HL-60 (cell line): ENCODE data around the gene RASSF7.

Experiments used
- DNase-seq, 2 experiments: peaks; one replicate each; pipeline ENCODE4 v3.0.0-alpha.2; 2010 to 2020; ENCODE audit warnings: low read depth in 1 of 2, low spot score in 1 of 2
- H3K27ac ChIP-seq: fragments of 250-450 bp; sonication (Bioruptor Pico); replicated peaks from 2 replicates; pipeline ENCODE4 v1.5.1; 2020; ENCODE audit warnings: mild to moderate bottlenecking, moderate library complexity
- H3K27me3 ChIP-seq: fragments of 250-450 bp; sonication (Bioruptor Pico); 2 replicates; pipeline ENCODE4 v1.5.1; 2021; ENCODE audit warnings: mild to moderate bottlenecking, moderate library complexity; ENCODE audit not compliant: insufficient read depth, poor library complexity, severe bottlenecking
- H3K4me3 ChIP-seq: replicated peaks from 2 replicates; pipeline ENCODE4 v1.5.1; 2011; ENCODE audit warnings: mild to moderate bottlenecking, control low read depth, low read length; ENCODE audit not compliant: insufficient read depth
- GABPA ChIP-seq: IDR thresholded peaks from 2 replicates; pipeline ENCODE4 v1.6.1; 2012; ENCODE audit warnings: low read depth
- POLR2AphosphoS5 ChIP-seq: IDR thresholded peaks from 2 replicates; pipeline ENCODE4 v1.6.1; 2012; ENCODE audit warnings: low read depth
- SPI1 ChIP-seq: IDR thresholded peaks from 2 replicates; pipeline ENCODE4 v1.6.1; 2012; ENCODE audit warnings: low read depth, mild to moderate bottlenecking, borderline replicate concordance
- TF ChIP-seq, protein P1 (sequence below): IDR thresholded peaks from 2 replicates; pipeline ENCODE4 v1.6.1; 2012; ENCODE audit warnings: low read depth; ENCODE audit not compliant: insufficient replicate concordance
- TF ChIP-seq, protein P2 (sequence below): IDR thresholded peaks from one replicate; pipeline ENCODE4 v1.5.1; 2011; ENCODE audit warnings: low read length, control low read depth, inconsistent platforms; ENCODE audit not compliant: insufficient read depth

RASSF7 gene

DNA sequence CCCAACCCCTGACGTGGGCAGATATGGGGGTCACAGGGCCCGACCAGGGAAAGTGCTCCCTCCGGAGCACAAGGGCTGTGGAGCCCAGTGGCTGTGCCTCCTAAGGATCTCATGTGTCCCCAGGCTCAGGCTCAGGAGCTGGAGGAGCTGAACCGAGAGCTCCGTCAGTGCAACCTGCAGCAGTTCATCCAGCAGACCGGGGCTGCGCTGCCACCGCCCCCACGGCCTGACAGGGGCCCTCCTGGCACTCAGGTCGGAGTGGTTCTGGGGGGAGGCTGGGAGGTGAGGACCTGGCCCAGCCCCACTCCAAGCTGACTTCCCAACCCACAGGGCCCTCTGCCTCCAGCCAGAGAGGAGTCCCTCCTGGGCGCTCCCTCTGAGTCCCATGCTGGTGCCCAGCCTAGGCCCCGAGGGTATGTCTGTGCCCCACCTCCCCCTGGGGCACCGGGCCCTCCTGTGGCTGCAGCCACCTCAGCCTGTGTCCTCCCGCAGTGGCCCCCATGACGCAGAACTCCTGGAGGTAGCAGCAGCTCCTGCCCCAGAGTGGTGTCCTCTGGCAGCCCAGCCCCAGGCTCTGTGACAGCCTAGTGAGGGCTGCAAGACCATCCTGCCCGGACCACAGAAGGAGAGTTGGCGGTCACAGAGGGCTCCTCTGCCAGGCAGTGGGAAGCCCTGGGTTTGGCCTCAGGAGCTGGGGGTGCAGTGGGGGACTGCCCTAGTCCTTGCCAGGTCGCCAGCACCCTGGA is 2.5 kb downstream of the RASSF7 start:
- TF ChIP-seq, protein P1, sequence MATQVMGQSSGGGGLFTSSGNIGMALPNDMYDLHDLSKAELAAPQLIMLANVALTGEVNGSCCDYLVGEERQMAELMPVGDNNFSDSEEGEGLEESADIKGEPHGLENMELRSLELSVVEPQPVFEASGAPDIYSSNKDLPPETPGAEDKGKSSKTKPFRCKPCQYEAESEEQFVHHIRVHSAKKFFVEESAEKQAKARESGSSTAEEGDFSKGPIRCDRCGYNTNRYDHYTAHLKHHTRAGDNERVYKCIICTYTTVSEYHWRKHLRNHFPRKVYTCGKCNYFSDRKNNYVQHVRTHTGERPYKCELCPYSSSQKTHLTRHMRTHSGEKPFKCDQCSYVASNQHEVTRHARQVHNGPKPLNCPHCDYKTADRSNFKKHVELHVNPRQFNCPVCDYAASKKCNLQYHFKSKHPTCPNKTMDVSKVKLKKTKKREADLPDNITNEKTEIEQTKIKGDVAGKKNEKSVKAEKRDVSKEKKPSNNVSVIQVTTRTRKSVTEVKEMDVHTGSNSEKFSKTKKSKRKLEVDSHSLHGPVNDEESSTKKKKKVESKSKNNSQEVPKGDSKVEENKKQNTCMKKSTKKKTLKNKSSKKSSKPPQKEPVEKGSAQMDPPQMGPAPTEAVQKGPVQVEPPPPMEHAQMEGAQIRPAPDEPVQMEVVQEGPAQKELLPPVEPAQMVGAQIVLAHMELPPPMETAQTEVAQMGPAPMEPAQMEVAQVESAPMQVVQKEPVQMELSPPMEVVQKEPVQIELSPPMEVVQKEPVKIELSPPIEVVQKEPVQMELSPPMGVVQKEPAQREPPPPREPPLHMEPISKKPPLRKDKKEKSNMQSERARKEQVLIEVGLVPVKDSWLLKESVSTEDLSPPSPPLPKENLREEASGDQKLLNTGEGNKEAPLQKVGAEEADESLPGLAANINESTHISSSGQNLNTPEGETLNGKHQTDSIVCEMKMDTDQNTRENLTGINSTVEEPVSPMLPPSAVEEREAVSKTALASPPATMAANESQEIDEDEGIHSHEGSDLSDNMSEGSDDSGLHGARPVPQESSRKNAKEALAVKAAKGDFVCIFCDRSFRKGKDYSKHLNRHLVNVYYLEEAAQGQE: no peak
- TF ChIP-seq GABPA (no peak), SPI1 (no peak), POLR2AphosphoS5 (no peak)
- TF ChIP-seq, protein P2, sequence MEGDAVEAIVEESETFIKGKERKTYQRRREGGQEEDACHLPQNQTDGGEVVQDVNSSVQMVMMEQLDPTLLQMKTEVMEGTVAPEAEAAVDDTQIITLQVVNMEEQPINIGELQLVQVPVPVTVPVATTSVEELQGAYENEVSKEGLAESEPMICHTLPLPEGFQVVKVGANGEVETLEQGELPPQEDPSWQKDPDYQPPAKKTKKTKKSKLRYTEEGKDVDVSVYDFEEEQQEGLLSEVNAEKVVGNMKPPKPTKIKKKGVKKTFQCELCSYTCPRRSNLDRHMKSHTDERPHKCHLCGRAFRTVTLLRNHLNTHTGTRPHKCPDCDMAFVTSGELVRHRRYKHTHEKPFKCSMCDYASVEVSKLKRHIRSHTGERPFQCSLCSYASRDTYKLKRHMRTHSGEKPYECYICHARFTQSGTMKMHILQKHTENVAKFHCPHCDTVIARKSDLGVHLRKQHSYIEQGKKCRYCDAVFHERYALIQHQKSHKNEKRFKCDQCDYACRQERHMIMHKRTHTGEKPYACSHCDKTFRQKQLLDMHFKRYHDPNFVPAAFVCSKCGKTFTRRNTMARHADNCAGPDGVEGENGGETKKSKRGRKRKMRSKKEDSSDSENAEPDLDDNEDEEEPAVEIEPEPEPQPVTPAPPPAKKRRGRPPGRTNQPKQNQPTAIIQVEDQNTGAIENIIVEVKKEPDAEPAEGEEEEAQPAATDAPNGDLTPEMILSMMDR: no peak
- H3K27me3 ChIP-seq: peaks cover 1% of the 10 kb centered on the region
- no peak overlapping the region for H3K4me3 ChIP-seq
- no peak for DNase-seq
- H3K27ac ChIP-seq: no peak overlapping the region

DNA sequence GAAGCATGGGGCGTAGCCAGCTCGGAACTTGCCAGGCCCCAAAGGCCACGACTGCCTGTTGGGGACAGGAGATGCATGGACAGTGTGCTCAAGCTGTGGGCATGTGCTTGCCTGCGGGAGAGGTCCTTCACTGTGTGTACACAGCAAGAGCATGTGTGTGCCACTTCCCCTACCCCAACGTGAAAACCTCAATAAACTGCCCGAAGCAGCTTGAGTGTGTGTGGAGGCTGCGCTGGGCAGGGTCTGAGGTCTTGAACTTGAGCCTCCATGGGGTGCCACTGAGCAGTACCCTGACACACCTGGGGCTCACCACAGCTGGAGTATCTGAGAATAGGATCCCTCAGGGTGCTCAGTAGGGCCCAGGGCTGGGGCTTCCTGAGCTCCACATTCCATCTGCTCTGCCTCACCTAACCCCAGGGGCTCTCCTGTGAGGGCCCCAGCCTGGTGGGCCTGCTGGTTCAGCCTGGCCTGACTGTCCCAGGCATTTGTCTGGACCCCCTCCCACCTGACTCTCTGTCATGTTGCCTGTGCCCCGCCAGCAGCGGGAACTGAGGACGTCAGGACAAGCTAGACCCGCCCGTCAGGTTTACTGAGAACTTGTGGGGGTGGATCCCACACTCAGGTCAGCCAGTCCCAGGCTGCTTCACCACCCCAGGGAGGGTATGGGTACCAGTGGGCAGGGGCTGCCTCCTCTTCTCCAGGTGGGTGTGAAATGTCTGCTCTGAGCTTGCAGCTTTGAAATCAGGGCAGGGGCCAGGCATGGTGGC is 3.2 kb downstream of the RASSF7 start:
- peaks cover 1% of the 10 kb centered on the region for H3K27me3 ChIP-seq
- TF ChIP-seq, protein P1: no peak
- TF ChIP-seq SPI1: no peak
- TF ChIP-seq POLR2AphosphoS5: no peak
- no peak for TF ChIP-seq GABPA
- TF ChIP-seq, protein P2: no peak

DNA sequence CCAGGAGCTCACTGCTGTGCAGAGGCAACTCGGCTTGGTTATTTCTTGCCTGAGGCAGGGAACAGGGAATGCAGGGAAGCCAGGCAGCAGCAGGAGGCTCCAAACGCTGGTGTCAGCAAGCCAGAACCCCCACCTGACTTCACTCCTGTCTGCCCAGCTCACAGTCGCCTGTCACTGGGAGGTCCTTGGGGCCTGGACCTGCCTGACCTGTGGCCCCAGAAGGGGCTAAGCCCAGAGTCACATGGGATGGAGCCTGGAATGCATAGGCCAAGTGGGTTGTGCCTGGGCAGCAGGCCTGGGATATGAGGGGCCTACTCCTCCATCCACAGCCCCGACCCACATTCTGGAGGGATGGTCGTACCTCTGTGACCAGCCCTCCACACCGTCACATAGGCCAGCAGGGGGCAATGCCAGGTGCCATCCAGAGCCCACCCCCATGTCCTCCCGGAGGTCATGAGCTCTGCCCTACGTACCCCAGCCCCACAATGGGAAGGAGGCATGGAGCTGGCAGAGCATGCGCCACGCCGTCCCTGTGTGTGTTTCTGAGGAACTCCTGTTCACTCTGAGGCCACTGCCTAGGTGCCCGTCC is 5.2 kb downstream of the RASSF7 start:
- peaks cover 8% of the 10 kb centered on the region for H3K27me3 ChIP-seq
- no peak overlapping the region for H3K4me3 ChIP-seq
- no peak overlapping the region for H3K27ac ChIP-seq
- TF ChIP-seq, protein P1: no peak
- TF ChIP-seq, protein P2: no peak
- TF ChIP-seq POLR2AphosphoS5 (no peak), GABPA (no peak), SPI1 (no peak)
- no peak for DNase-seq

More for the DNA sequence above, 3.2 kb downstream of the RASSF7 start:
- Histone ChIP-seq H3K4me3 (no peak overlapping the region), H3K27ac (no peak overlapping the region)
- no peak for DNase-seq
